Naive thymus-derived CD4-positive, alpha-beta T cell (primary cell): ENCODE data around the gene ZNHIT1. TPM values are rescaled to one million over a fixed set of nuclear protein-coding genes. Genes with fewer than 3 reads are reported as not detected.

Experiments used
- ATAC-seq: fragments of 150-1000 bp; cut with Tn5 transposase; 2 replicates; pipeline ENCODE4 v1.10.0; 2021; ENCODE audit warnings: mild to moderate bottlenecking, moderate library complexity
- CTCF ChIA-PET: fragments of 350-600 bp; sonication (Branson Sonifier 250); formaldehyde crosslinking; loops from one replicate; lab custom pipeline; 2021; ENCODE audit warnings: antibody characterized with exemption; lab: Charles Lee
- POLR2A ChIA-PET: fragments of 350-600 bp; sonication (Branson Sonifier 250); formaldehyde crosslinking; loops from one replicate; lab custom pipeline; 2021; ENCODE audit warnings: antibody characterized with exemption, inconsistent platforms; lab: Charles Lee
- DNase-seq, 9 donors: peaks; one replicate each; pipeline versions ENCODE4 v3.0.0 to v3.0.0-alpha.2; 2020 to 2022; ENCODE audit warnings: mixed read lengths in 1 of 9
- H3K27ac ChIP-seq: one replicate; pipeline ENCODE4 v1.7.0; 2013; ENCODE audit warnings: mild to moderate bottlenecking, low read depth, low read length, moderate library complexity
- H3K27me3 ChIP-seq, 2 donors: one replicate each; pipeline ENCODE4 v1.7.0; 2013; ENCODE audit warnings: low read length in 2 of 2, mild to moderate bottlenecking in 2 of 2, moderate library complexity in 2 of 2; ENCODE audit not compliant: control insufficient read depth in 2 of 2, insufficient read depth in 2 of 2
- H3K36me3 ChIP-seq, 3 experiments: 1 replicate in 2 of 3; 2 replicates in 1 of 3; pipeline ENCODE4 v1.7.0; 2013; ENCODE audit warnings: low read length in 3 of 3, mild to moderate bottlenecking in 3 of 3, moderate library complexity in 1 of 3; ENCODE audit not compliant: insufficient read depth in 3 of 3, control insufficient read depth in 2 of 3
- H3K4me1 ChIP-seq, 2 donors: one replicate each; pipeline ENCODE4 v1.7.0; 2013; ENCODE audit warnings: low read length in 2 of 2, mild to moderate bottlenecking in 2 of 2, moderate library complexity in 1 of 2; ENCODE audit not compliant: control insufficient read depth in 2 of 2, insufficient read depth in 2 of 2
- H3K4me3 ChIP-seq: 2 replicates; pipeline ENCODE4 v1.7.0; 2013; ENCODE audit warnings: mild to moderate bottlenecking, low read length
- H3K9me3 ChIP-seq, 3 experiments: 1 replicate in 2 of 3; 2 replicates in 1 of 3; pipeline ENCODE4 v1.7.0; 2013; ENCODE audit warnings: low read length in 3 of 3; ENCODE audit not compliant: control insufficient read depth in 2 of 3
- H3K27ac Mint-ChIP-seq, 9 donors: one replicate each; pipeline ENCODE4 v1.8.0; 2020 to 2022; ENCODE audit warnings: mixed read lengths in 9 of 9, mild to moderate bottlenecking in 8 of 9, moderate library complexity in 5 of 9, inconsistent platforms in 2 of 9
- H3K27me3 Mint-ChIP-seq, 5 donors: one replicate each; pipeline ENCODE4 v1.8.0; 2021 to 2022; ENCODE audit warnings: mixed read lengths in 5 of 5, mild to moderate bottlenecking in 1 of 5
- H3K36me3 Mint-ChIP-seq, 5 donors: one replicate each; pipeline ENCODE4 v1.8.0; 2020 to 2022; ENCODE audit warnings: mixed read lengths in 5 of 5, mild to moderate bottlenecking in 3 of 5, inconsistent platforms in 1 of 5
- H3K4me1 Mint-ChIP-seq, 7 donors: one replicate each; pipeline ENCODE4 v1.8.0; 2020 to 2022; ENCODE audit warnings: mixed read lengths in 7 of 7, mild to moderate bottlenecking in 3 of 7, inconsistent platforms in 1 of 7
- H3K4me3 Mint-ChIP-seq, 10 donors: one replicate each; pipeline ENCODE4 v1.8.0; 2020 to 2022; ENCODE audit warnings: mild to moderate bottlenecking in 10 of 10, mixed read lengths in 10 of 10, moderate library complexity in 6 of 10, inconsistent platforms in 2 of 10
- H3K9me3 Mint-ChIP-seq, 11 donors: one replicate each; pipeline ENCODE4 v1.8.0; 2020 to 2022; ENCODE audit warnings: mixed read lengths in 11 of 11, mild to moderate bottlenecking in 4 of 11, inconsistent platforms in 1 of 11, moderate library complexity in 1 of 11
- intact Hi-C, 2 donors: fragments of 100-400 bp; cut with micrococcal nuclease; formaldehyde crosslinking; loops; one replicate each; pipeline ENCODE4 v1.15.1; 2023
- polyA plus RNA-seq, 2 donors: library from polyadenylated mRNA; unstranded; fragments of 300-500 nt; fragmentation: Illumina TruSeq; gene quantifications; one replicate each; pipeline ENCODE4 v1.2.3, GENCODE V29; 2021
- total RNA-seq, 6 experiments: library from RNA in 5 of 6; stranded (reverse) in 5 of 6; gene quantifications; 1 replicate in 5 of 6; 2 replicates in 1 of 6; pipeline ENCODE4 v1.2.3 and lab custom pipeline; 2021 to 2026

ZNHIT1 gene
- total and polyA plus RNA-seq, 7 experiments from 2014 or later, result 32.1 to 72.1 (median 39.9) TPM

DNA sequence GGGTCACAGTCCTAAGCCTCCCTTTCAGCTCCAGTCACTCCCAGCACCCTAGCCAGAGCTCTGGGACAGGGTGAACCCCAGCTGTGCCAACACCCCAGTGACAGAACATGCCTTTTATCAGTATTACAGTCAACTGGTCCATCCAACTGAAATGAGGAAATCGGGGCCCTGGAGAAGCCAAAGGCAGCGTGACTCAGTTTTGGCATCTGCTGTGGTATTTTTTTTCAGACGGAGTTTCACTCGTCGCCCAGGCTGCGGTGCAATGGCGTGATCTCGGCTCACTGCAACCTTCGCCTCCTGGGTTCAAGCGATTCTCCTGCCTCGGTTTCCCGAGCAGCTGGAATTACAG, 23.0 kb downstream of the ZNHIT1 start:
- peaks cover 14 to 16% of the 10 kb centered on the region in 2 donors for H3K4me1 ChIP-seq
- intact Hi-C loops, result loop anchor here (5.0 to 10.0 kb wide), 6 partner anchors 366 to 1834 kb away; partner anchors contain the start of genes AGFG2 (in 1 of the 2), AP4M1 (in 1 of the 2), ARMC10 (in 1 of the 2) and FBXL13 (in 1 of the 2)
- no peak for DNase-seq
- no peaks in the 10 kb centered on the region for H3K27me3 ChIP-seq
- Mint-ChIP-seq H3K36me3 (peaks cover 0 to 5% (median 0%) of the 10 kb centered on the region in 5 donors), H3K27ac (peak overlapping the region in 1 of 9 donors; percentile 46), H3K27me3 (no peaks in the 10 kb centered on the region), H3K9me3 (no peaks in the 10 kb centered on the region), H3K4me3 (no peak overlapping the region), H3K4me1 (peaks cover 12 to 36% (median 33%) of the 10 kb centered on the region in 7 donors)
- H3K36me3 ChIP-seq, result peaks cover 0 to 51% (median 12%) of the 10 kb centered on the region in 3 experiments
- no peak for ATAC-seq
- no peaks in the 10 kb centered on the region for H3K9me3 ChIP-seq
- ChIA-PET CTCF (no interaction called here), POLR2A (interaction anchor here (1.1 kb wide), 1 partner anchor 21 kb away, joined by 4 read pairs; no protein-coding TSS in a partner anchor)
- H3K27ac ChIP-seq, result no peak overlapping the region
- H3K4me3 ChIP-seq, result no peak overlapping the region

DNA sequence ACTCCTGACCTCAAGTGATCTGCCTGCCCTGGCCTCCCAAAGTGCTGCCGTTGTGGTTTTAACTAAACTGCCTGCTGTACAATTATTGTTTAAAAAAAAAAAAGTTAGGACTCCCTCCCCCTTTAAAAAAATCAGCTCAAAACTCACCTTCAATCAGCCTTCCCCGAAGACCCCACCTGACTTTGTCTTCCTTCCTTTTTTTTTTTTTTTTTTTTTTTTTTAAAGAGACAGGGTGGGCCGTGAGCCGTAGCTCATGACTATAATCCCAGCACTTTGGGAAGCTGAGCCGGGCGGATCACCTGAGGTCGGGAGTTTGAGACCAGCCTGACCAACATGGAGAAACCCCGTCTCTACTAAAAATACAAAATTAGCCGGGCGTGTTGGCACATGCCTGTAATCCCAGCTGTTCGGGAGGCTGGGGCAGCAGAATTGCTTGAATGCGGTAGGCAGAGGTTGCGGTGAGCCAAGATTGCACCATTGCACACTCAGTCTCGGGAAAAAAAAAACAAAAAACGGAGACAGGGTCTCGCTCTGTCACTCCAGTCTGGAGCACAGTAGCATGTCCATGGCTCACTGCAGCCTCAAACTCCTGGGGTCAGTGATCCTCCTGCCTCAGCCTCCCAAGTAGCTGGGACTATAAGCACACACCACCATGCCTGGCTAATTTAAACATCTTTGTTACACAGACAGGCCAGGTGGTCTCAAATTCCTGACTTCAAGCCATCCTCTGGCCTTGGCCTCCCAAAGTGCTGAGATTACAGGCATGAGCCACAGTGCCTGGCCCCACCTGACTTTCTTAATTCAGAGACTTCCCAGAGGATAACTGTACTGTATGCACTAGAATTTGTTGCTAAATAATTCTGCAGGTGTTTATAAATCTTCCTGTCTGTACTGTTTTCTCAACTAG, 23.7 kb downstream of the ZNHIT1 start:
- H3K27ac ChIP-seq, result no peak overlapping the region
- H3K36me3 Mint-ChIP-seq, result peaks cover 0 to 5% (median 0%) of the 10 kb centered on the region in 5 donors
- no peaks in the 10 kb centered on the region for H3K9me3 ChIP-seq
- intact Hi-C loops, result loop anchor here (5.0 to 10.0 kb wide), 6 partner anchors 367 to 1833 kb away; partner anchors contain the start of genes AGFG2 (in 1 of the 2), AP4M1 (in 1 of the 2), ARMC10 (in 1 of the 2) and FBXL13 (in 1 of the 2)
- DNase-seq (no peak), ATAC-seq (no peak)
- no peak overlapping the region for H3K4me3 ChIP-seq
- H3K27me3 ChIP-seq, result no peaks in the 10 kb centered on the region
- no peaks in the 10 kb centered on the region for H3K27me3 Mint-ChIP-seq
- no peaks in the 10 kb centered on the region for H3K9me3 Mint-ChIP-seq
- POLR2A ChIA-PET, result interaction anchor here (1.1 to 4.5 kb wide), 2 partner anchors 22 to 24 kb away, joined by 4 to 61 read pairs; partner anchors contain the start of genes PLOD3 and ZNHIT1
- H3K27ac Mint-ChIP-seq, result peak overlapping the region in 1 of 9 donors; percentile 67
- peaks cover 0 to 45% (median 12%) of the 10 kb centered on the region in 3 experiments for H3K36me3 ChIP-seq
- H3K4me1 Mint-ChIP-seq, result peaks cover 12 to 35% (median 34%) of the 10 kb centered on the region in 7 donors
- peaks cover 14 to 16% of the 10 kb centered on the region in 2 donors for H3K4me1 ChIP-seq
- no peak overlapping the region for H3K4me3 Mint-ChIP-seq
- CTCF ChIA-PET, result interaction anchor here (2.5 kb wide), 1 partner anchor 49 kb away, joined by 7 read pairs; no protein-coding TSS in a partner anchor

DNA sequence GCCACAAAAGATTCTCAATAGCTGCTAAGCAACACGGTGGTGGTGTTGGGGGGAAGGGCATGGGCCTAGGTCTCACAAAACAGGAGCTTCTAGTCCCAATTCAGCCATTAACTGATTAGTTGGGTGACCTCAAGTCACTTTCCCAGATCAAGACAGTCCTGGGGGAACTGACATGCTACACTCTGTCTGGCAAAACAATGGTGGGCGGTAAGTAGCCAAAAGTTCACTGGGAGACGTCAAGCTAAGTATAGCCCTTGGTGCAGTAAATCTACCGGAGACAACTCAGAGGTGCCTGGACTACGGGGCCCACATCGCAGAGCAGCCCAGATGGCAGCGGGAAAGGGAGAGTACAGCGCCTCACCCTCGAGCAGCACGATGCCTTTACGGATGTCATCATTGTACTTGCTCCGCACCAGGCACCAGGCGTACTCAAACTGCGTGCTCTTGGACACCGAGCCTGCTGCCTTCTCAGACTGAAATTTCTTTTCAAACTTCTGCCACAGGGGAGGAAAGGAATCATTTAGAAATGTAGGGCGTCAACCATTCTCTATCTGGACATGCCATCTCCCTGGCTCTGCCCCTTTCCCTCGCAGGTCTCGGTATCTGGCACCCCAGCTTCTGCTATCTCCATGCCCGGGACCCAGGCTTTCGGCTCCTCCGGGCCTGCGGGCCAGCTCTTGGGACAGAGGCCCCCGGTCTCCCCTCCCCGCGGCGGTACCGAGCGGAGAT, 25.8 kb downstream of the ZNHIT1 start:
- no peaks in the 10 kb centered on the region for H3K27me3 Mint-ChIP-seq
- H3K4me3 ChIP-seq, result peak overlapping the region; percentile 100
- ChIA-PET POLR2A (interaction anchor here (1.0 to 4.5 kb wide), 12 partner anchors 9 to 369 kb away, joined by 3 to 61 read pairs (median 4); partner anchors contain the start of genes PLOD3, SRRT and ZNHIT1), CTCF (interaction anchor here (0.6 to 2.5 kb wide), 17 partner anchors 9 to 918 kb away, joined by 3 to 30 read pairs (median 3); partner anchors contain the start of genes PLOD3, VGF and ZNHIT1)
- H3K36me3 Mint-ChIP-seq, result peaks cover 0 to 7% (median 4%) of the 10 kb centered on the region in 5 donors
- peak in 2 of 9 donors; percentile 10 to 27 for DNase-seq
- ATAC-seq, result no peak
- no peaks in the 10 kb centered on the region for H3K9me3 ChIP-seq
- H3K27ac Mint-ChIP-seq, result peak overlapping the region; percentile 93 to 100 (median 97)
- peak overlapping the region; percentile 88 to 100 (median 98) for H3K4me3 Mint-ChIP-seq
- H3K4me1 ChIP-seq, result peaks cover 14 to 16% of the 10 kb centered on the region in 2 donors
- H3K27ac ChIP-seq, result peak overlapping the region; percentile 93
- peaks cover 0 to 25% (median 12%) of the 10 kb centered on the region in 3 experiments for H3K36me3 ChIP-seq
- no peaks in the 10 kb centered on the region for H3K27me3 ChIP-seq
- peaks cover 16 to 42% (median 35%) of the 10 kb centered on the region in 7 donors for H3K4me1 Mint-ChIP-seq
- intact Hi-C loops, result loop anchor here (1.0 to 10.0 kb wide), 16 partner anchors 8 to 1831 kb away; partner anchors contain the start of genes AP1S1 (in 2 of the 2), TRIM56 (in 2 of the 2), AGFG2 (in 1 of the 2) and AP4M1 (in 1 of the 2)
- H3K9me3 Mint-ChIP-seq, result no peaks in the 10 kb centered on the region

DNA sequence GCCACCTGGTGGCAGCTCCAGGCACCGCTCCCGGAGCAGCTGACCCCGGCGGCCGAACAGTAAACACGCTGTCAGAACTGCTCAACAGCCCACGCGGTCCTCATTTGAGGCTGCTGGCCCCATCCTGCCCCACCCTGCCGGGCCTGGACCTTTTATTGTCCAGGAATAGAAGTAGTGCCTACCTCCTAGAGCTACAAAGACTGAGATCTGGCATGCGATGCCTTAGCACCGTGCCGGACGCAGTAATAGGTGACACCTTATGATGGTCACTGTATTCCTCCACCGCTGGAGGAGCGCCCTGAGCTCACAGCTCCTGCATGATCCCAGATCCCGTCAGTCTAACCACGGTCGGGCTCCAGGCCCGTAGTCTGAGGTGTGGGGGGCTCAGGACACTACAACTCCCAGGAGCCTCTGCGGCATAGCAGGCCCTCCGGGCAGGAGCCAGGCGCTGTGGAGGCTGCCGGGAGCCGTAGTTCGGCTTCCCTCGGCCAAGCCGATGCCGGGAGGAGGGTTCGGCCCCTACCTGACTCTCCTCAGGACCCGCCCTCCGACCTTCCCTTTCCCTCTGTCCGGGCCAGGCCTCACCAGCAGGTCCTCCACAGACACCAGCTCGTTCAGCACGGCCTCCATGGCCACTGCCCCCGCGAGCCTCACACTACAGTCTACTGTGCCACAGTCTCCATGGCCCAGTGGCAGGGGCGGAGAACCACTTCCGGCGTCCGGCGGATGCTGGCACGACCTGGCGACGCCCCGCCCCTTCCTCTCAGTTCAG, 26.6 kb downstream of the ZNHIT1 start, which contains the start of gene FIS1:
Gene FIS1 (minus strand): TSS at position 707 of the 772 bp plus-strand sequence. CDS start 77 bp downstream, at position 630.
- peaks cover 0 to 7% (median 4%) of the 10 kb centered on the region in 5 donors for H3K36me3 Mint-ChIP-seq
- DNase-seq, result peak; percentile 87 to 96 (median 94)
- H3K4me1 Mint-ChIP-seq, result peaks cover 16 to 45% (median 35%) of the 10 kb centered on the region in 7 donors
- CTCF ChIA-PET, result interaction anchor here (0.6 to 2.5 kb wide), 16 partner anchors 9 to 917 kb away, joined by 3 to 30 read pairs (median 4); partner anchors contain the start of genes PLOD3, VGF and ZNHIT1
- H3K27ac ChIP-seq, result peak within 1 kb of the TSS; percentile 93
- no peaks in the 10 kb centered on the region for H3K9me3 Mint-ChIP-seq
- no peaks in the 10 kb centered on the region for H3K9me3 ChIP-seq
- POLR2A ChIA-PET, result interaction anchor here (0.7 to 4.5 kb wide), 13 partner anchors 8 to 370 kb away, joined by 3 to 61 read pairs (median 4); partner anchors contain the start of genes PLOD3, SRRT and ZNHIT1
- H3K27me3 ChIP-seq, result no peaks in the 10 kb centered on the region
- H3K27me3 Mint-ChIP-seq, result no peaks in the 10 kb centered on the region
- H3K36me3 ChIP-seq, result peaks cover 0 to 24% (median 11%) of the 10 kb centered on the region in 3 experiments
- peak within 1 kb of the TSS; percentile 93 to 100 (median 97) for H3K27ac Mint-ChIP-seq
- peak within 1 kb of the TSS; percentile 100 for H3K4me3 ChIP-seq
- peaks cover 14 to 16% of the 10 kb centered on the region in 2 donors for H3K4me1 ChIP-seq
- peak within 1 kb of the TSS; percentile 88 to 100 (median 98) for H3K4me3 Mint-ChIP-seq
- intact Hi-C loops, result loop anchor here (1.0 to 10.0 kb wide), 16 partner anchors 8 to 1830 kb away; partner anchors contain the start of genes AP1S1 (in 2 of the 2), TRIM56 (in 2 of the 2), AGFG2 (in 1 of the 2) and AP4M1 (in 1 of the 2)
- ATAC-seq, result peak; percentile 96

DNA sequence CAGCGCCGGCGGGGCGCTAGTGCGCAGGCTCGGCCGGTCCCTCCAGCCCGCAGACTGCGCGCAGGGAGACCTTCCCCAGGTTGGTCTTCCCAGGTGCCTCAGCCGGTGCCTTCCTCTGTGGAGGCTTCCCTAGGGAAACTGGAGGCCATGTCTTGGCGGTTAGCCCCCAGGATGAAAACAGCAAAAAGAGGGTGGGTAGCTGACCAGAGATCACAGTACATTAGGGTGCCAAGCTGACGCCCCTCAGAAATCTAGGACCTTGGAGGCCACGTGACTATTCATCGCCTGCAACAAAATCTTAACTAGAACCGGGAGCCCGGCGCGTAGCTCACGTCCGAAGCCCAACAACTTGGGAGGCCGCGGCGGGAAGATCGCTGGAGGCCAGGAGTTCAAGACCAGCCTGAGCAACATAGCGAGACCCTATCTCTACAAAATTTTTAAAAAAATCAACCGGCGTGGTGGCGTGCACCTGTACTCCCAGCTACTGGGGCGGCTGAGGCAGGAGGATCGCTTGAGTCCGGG, 27.2 kb downstream of the ZNHIT1 start:
- H3K27ac ChIP-seq, result peak overlapping the region; percentile 93
- H3K4me3 ChIP-seq, result peak overlapping the region; percentile 100
- H3K4me1 Mint-ChIP-seq, result peaks cover 21 to 49% (median 39%) of the 10 kb centered on the region in 7 donors
- H3K27me3 Mint-ChIP-seq, result no peaks in the 10 kb centered on the region
- peaks cover 16 to 17% of the 10 kb centered on the region in 2 donors for H3K4me1 ChIP-seq
- intact Hi-C loops, result loop anchor here (2.0 to 10.0 kb wide), 6 partner anchors 38 to 1830 kb away; partner anchors contain the start of genes ARMC10 (in 1 of the 2), FBXL13 (in 1 of the 2), GNB2 (in 1 of the 2) and MEPCE (in 1 of the 2)
- peaks cover 0 to 10% (median 4%) of the 10 kb centered on the region in 5 donors for H3K36me3 Mint-ChIP-seq
- H3K27ac Mint-ChIP-seq, result peak overlapping the region; percentile 93 to 100 (median 97)
- H3K4me3 Mint-ChIP-seq, result peak overlapping the region; percentile 88 to 100 (median 98)
- ChIA-PET CTCF (interaction anchor here (0.9 to 2.5 kb wide), 6 partner anchors 9 to 395 kb away, joined by 3 to 30 read pairs (median 4); partner anchors contain the start of genes PLOD3 and ZNHIT1), POLR2A (interaction anchor here (0.6 to 4.5 kb wide), 6 partner anchors 8 to 1772 kb away, joined by 3 to 61 read pairs (median 6); partner anchors contain the start of genes PLOD3 and ZNHIT1)
- ATAC-seq (no peak), DNase-seq (no peak)
- H3K36me3 ChIP-seq, result peaks cover 0 to 19% (median 5%) of the 10 kb centered on the region in 3 experiments
- H3K27me3 ChIP-seq, result no peaks in the 10 kb centered on the region
- H3K9me3 Mint-ChIP-seq, result no peaks in the 10 kb centered on the region
- no peaks in the 10 kb centered on the region for H3K9me3 ChIP-seq
